Central memory CD8-positive, alpha-beta T cell (primary cell): ENCODE measurements around the gene ARL1.
"Not testable (repeated sequence)": the region's sequence is repeated elsewhere in the genome, so short reads cannot be mapped to it uniquely, and the experiment has no call there.

Experiments
- ATAC-seq: fragments of 150-1000 bp; cut with Tn5 transposase; replicated peaks from 2 replicates; pipeline ENCODE4 v1.10.0; 2022; ENCODE audit warnings: mild to moderate bottlenecking, moderate FRiP score, moderate number of reproducible peaks; ENCODE audit not compliant: poor library complexity, severe bottlenecking; ENCODE audit errors: extremely low read depth
- DNase-seq, 2 donors: peaks; one replicate each; pipeline ENCODE4 v3.0.0; 2021; ENCODE audit warnings: low spot score in 2 of 2
- H3K27ac Mint-ChIP-seq: one replicate; pipeline ENCODE4 v1.8.0; 2022; ENCODE audit warnings: low read depth, mild to moderate bottlenecking, moderate library complexity, mixed read lengths
- H3K27me3 Mint-ChIP-seq: one replicate; pipeline ENCODE4 v1.8.0; 2022; ENCODE audit warnings: mixed read lengths
- H3K36me3 Mint-ChIP-seq: one replicate; pipeline ENCODE4 v1.8.0; 2022; ENCODE audit warnings: mild to moderate bottlenecking, moderate library complexity, mixed read lengths; ENCODE audit not compliant: insufficient read depth
- H3K4me1 Mint-ChIP-seq: one replicate; pipeline ENCODE4 v1.8.0; 2022; ENCODE audit warnings: mixed read lengths
- H3K4me3 Mint-ChIP-seq: one replicate; pipeline ENCODE4 v1.8.0; 2022; ENCODE audit warnings: mild to moderate bottlenecking, moderate library complexity, mixed read lengths
- H3K9me3 Mint-ChIP-seq: one replicate; pipeline ENCODE4 v1.8.0; 2022; ENCODE audit warnings: mixed read lengths

The ARL1 gene

DNA sequence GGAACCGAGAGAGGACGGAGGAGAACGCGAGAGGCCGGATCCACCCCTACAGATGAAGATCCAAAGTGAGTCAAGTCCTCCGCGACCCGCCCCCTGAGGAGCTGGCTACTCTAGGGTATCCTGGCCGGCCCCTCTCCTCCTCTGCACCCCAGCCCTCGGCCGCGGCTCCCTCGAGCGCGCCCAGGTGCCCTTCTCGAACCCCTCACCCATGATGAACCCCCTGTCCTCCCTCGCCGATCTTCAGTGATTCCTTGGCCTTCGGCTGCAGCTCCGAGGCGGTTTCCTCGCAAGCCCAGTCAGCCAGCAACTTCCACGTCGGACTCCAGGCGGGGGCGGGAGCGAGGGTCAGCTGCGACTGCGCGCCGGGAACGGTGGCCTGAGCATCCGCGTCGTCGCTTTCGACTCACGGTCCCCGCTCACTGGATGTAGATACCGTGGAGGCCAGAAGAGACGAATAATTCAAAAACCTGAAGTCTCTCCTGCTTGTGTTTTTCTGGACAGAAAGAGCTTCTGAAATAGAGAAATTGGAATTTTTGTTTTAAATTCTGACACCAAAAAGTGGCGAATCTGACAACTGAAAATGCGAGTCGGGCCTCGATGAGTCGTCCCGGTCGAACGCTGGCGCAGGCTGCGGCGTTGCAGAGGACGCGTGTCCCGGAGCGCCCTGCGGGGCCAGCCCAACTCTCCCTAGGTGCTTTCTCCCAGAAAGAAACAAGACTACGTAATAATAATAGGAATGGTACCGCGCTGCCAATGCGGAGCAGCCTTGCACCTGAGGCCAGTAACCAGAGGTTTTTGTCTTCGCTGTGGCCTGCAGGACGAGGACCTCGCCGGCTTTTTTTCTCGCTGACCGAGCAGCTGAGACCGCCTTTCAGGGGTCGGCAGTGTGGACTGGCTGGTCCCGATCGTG lies at the start of gene ARL1:
Gene ARL1, minus strand, starts transcription at position 337 of the 910 bp plus-strand sequence. Its CDS starts 127 bp downstream, at position 210.
- DNase-seq, result peak; percentile 59 to 66
- Mint-ChIP-seq H3K36me3 (peaks cover 10% of the 10 kb centered on the region), H3K9me3 (no peaks in the 10 kb centered on the region), H3K4me1 (peaks cover 31% of the 10 kb centered on the region), H3K27ac (peak within 1 kb of the TSS; percentile 97), H3K27me3 (no peaks in the 10 kb centered on the region), H3K4me3 (peak within 1 kb of the TSS; percentile 99)
- peak; percentile 71 for ATAC-seq

GRCh38 chr12:101455685-101456084 lies 48.1 kb upstream of the ARL1 start:
- no peaks in the 10 kb centered on the region for H3K9me3 Mint-ChIP-seq
- DNase-seq, result peak in 1 of 2 donors; percentile 20

GRCh38 chr12:101441461-101442224 lies 34.1 kb upstream of the ARL1 start:
- no peaks in the 10 kb centered on the region for H3K4me1 Mint-ChIP-seq
- DNase-seq (no peak), ATAC-seq (no peak)
- no peak overlapping the region for H3K27ac Mint-ChIP-seq
- no peaks in the 10 kb centered on the region for H3K9me3 Mint-ChIP-seq
- H3K36me3 Mint-ChIP-seq, result no peaks in the 10 kb centered on the region
- no peak overlapping the region for H3K4me3 Mint-ChIP-seq
- no peaks in the 10 kb centered on the region for H3K27me3 Mint-ChIP-seq

More at GRCh38 chr12:101455685-101456084, 48.1 kb upstream of the ARL1 start:
- no peak overlapping the region for H3K27ac Mint-ChIP-seq
- peak overlapping the region; percentile 42 for H3K4me3 Mint-ChIP-seq
- no peaks in the 10 kb centered on the region for H3K36me3 Mint-ChIP-seq
- H3K27me3 Mint-ChIP-seq, result no peaks in the 10 kb centered on the region
- peaks cover 13% of the 10 kb centered on the region for H3K4me1 Mint-ChIP-seq
- ATAC-seq, result peak; percentile 83

- H3K27ac Mint-ChIP-seq, result no peak overlapping the region
- ATAC-seq (no peak), DNase-seq (no peak)
- H3K36me3 Mint-ChIP-seq, result no peaks in the 10 kb centered on the region
- no peaks in the 10 kb centered on the region for H3K9me3 Mint-ChIP-seq
- no peaks in the 10 kb centered on the region for H3K27me3 Mint-ChIP-seq
- no peak overlapping the region for H3K4me3 Mint-ChIP-seq
- H3K4me1 Mint-ChIP-seq, result no peaks in the 10 kb centered on the region
These were observed 31.7 kb upstream of the ARL1 start for GRCh38 chr12:101439236-101439635.

DNA sequence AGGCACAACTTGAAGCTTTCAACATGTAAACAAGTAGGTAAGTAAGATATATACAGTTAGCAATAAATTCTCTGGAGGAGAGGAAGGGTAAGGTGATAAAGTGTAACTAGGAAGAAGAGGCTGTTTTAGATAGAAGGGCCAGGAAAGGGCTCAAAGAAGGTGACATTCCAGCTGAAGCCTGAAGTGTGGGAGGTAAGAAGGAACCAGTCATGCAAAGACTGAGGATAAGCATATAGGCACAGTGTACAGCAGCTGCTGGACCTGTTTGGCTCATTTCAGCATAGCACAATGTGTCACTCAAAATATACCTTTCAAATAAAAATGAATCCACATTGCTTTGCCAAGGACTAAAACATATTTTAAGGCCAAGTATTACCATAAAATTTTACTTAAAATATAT lies 28.6 kb upstream of the ARL1 start:
- Mint-ChIP-seq H3K4me1 (no peaks in the 10 kb centered on the region), H3K27me3 (no peaks in the 10 kb centered on the region), H3K4me3 (no peak overlapping the region), H3K9me3 (no peaks in the 10 kb centered on the region), H3K36me3 (no peaks in the 10 kb centered on the region), H3K27ac (no peak overlapping the region)
- no peak for ATAC-seq
- no peak for DNase-seq

DNA sequence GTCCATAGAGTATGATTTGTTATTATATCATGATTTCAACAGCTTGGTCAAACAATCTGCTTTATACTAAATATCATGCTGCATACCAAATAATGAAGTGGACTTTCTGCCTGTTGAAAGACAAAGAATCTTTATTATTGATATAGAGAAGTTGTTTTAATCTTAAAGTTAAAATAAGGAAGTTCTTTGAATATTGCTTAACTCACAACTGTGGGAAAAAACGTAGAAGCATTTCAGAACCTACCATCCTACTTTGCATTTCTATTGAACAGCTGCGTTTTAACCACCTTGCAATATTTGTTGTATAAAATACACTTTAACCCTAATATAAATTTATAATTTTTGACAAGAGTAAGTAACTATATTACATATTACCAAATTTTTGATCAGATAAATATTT lies 22.9 kb upstream of the ARL1 start:
- DNase-seq, result no peak
- no peak overlapping the region for H3K27ac Mint-ChIP-seq
- no peaks in the 10 kb centered on the region for H3K4me1 Mint-ChIP-seq
- no peak overlapping the region for H3K4me3 Mint-ChIP-seq
- no peaks in the 10 kb centered on the region for H3K36me3 Mint-ChIP-seq
- no peaks in the 10 kb centered on the region for H3K9me3 Mint-ChIP-seq
- H3K27me3 Mint-ChIP-seq, result no peaks in the 10 kb centered on the region
- ATAC-seq, result no peak

GRCh38 chr12:101424620-101425019 lies 17.0 kb upstream of the ARL1 start:
- ATAC-seq (no peak), DNase-seq (no peak)
- H3K4me1 Mint-ChIP-seq, result no peaks in the 10 kb centered on the region
- no peaks in the 10 kb centered on the region for H3K36me3 Mint-ChIP-seq
- no peaks in the 10 kb centered on the region for H3K9me3 Mint-ChIP-seq
- H3K4me3 Mint-ChIP-seq, result no peak overlapping the region
- no peaks in the 10 kb centered on the region for H3K27me3 Mint-ChIP-seq
- no peak overlapping the region for H3K27ac Mint-ChIP-seq

- not testable (repeated sequence) for DNase-seq, H3K9me3 Mint-ChIP-seq, H3K36me3 Mint-ChIP-seq, H3K27ac Mint-ChIP-seq, H3K27me3 Mint-ChIP-seq, H3K4me3 Mint-ChIP-seq, H3K4me1 Mint-ChIP-seq, ATAC-seq
These were observed 14.5 kb upstream of the ARL1 start for GRCh38 chr12:101422066-101422465.

DNA sequence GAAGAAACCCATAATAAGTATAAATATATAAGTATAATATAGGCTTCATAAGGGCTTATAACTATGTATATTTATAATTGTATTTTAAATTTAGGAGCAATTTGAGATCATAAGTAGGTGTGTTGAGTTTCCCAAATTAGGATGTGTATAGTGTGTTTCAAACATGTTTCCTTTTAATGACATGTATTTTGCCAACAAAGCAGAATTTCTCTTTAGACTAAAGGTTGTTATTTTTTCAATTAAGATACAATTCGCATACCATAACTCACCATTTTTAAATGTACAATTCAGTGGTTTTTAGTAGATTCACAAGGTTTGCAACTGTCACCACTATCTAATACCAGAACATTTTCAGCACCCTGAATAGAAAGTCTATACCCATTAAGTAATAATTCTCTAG lies 7.7 kb upstream of the ARL1 start:
- no peak overlapping the region for H3K27ac Mint-ChIP-seq
- no peak overlapping the region for H3K4me3 Mint-ChIP-seq
- ATAC-seq, result no peak
- no peaks in the 10 kb centered on the region for H3K9me3 Mint-ChIP-seq
- no peaks in the 10 kb centered on the region for H3K36me3 Mint-ChIP-seq
- H3K4me1 Mint-ChIP-seq, result no peaks in the 10 kb centered on the region
- no peak for DNase-seq
- H3K27me3 Mint-ChIP-seq, result no peaks in the 10 kb centered on the region

- Mint-ChIP-seq H3K27ac (no peak overlapping the region), H3K9me3 (no peaks in the 10 kb centered on the region), H3K36me3 (no peaks in the 10 kb centered on the region), H3K4me1 (no peaks in the 10 kb centered on the region), H3K27me3 (no peaks in the 10 kb centered on the region), H3K4me3 (no peak overlapping the region)
- ATAC-seq (no peak), DNase-seq (no peak)
These were observed 7.1 kb upstream of the ARL1 start for GRCh38 chr12:101414533-101415119.

- not testable (repeated sequence) for H3K4me3 Mint-ChIP-seq, H3K9me3 Mint-ChIP-seq, ATAC-seq, H3K27ac Mint-ChIP-seq, DNase-seq, H3K27me3 Mint-ChIP-seq
- peaks cover 10% of the 10 kb centered on the region for H3K36me3 Mint-ChIP-seq
- H3K4me1 Mint-ChIP-seq, result peaks cover 24% of the 10 kb centered on the region
These were observed 2.6 kb upstream of the ARL1 start for GRCh38 chr12:101410169-101410568.

DNA sequence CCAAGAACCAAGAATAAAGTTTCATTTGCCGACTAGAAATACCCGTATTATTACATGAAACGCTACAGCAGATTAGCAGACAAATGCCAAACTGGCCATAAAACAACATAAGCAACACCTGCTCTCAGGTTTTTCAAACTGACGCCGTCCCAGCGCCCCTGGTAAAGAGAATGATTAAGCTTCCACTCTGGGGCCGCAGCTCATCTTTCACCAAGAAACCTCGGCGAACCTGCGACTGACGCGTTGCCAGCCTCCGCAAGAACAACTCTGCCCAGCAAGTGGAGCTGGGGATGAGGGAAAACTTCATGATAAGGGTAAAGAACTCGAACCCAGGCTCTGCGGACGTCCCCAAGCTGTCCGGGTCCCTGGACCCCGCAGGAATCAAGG lies 530 bp downstream of the ARL1 start:
- DNase-seq, result no peak
- peak overlapping the region; percentile 99 for H3K4me3 Mint-ChIP-seq
- peaks cover 10% of the 10 kb centered on the region for H3K36me3 Mint-ChIP-seq
- peak; percentile 37 for ATAC-seq
- peak overlapping the region; percentile 97 for H3K27ac Mint-ChIP-seq
- no peaks in the 10 kb centered on the region for H3K27me3 Mint-ChIP-seq
- H3K4me1 Mint-ChIP-seq, result peaks cover 31% of the 10 kb centered on the region
- no peaks in the 10 kb centered on the region for H3K9me3 Mint-ChIP-seq
